ENCODE results near the gene ZDHHC12. TPM values are rescaled to one million over a fixed set of nuclear protein-coding genes. Genes with fewer than 3 reads are reported as not detected.

The ZDHHC12 gene
- total RNA-seq, 3 donors from 2014 or later = 33.0 to 89.5 (median 76.8) TPM

- intact Hi-C loops (cut with DNase I, micrococcal nuclease) = no loop called here
- no peak for TF ChIP-seq CTCF (IDR thresholded peaks at IDR 0.05)
- no peaks in the 10 kb centered on the region for H3K9me3 ChIP-seq
- peaks cover 14% of the 10 kb centered on the region for H3K4me1 ChIP-seq (ENCODE audit: low read depth)
- peak in 1 of 3 donors; percentile 40 for DNase-seq
- no peak for ATAC-seq
- peak overlapping the region; percentile 50 for H3K4me3 ChIP-seq
- H3K36me3 ChIP-seq (ENCODE audit: low read depth) = peaks cover 4% of the 10 kb centered on the region
Measured at GRCh38 chr9:128723352-128723865, 518 bp downstream of the ZDHHC12 start.

GRCh38 chr9:128722380-128723351 lies 1.3 kb downstream of the ZDHHC12 start:
- DNase-seq = no peak
- Histone ChIP-seq H3K4me1 (ENCODE audit: low read depth) (peaks cover 14% of the 10 kb centered on the region), H3K4me3 (no peak overlapping the region), H3K36me3 (ENCODE audit: low read depth) (peaks cover 4% of the 10 kb centered on the region), H3K9me3 (no peaks in the 10 kb centered on the region)
- intact Hi-C loops (cut with DNase I, micrococcal nuclease) = no loop called here
- no peak for ATAC-seq
- no peak for TF ChIP-seq CTCF (IDR thresholded peaks at IDR 0.05)

- Histone ChIP-seq H3K36me3 (ENCODE audit: low read depth) (peaks cover 4% of the 10 kb centered on the region), H3K9me3 (no peaks in the 10 kb centered on the region)
- ATAC-seq = no peak
Measured at GRCh38 chr9:128721487-128722010, 2.4 kb downstream of the ZDHHC12 start.

GRCh38 chr9:128720841-128721486 lies 3.0 kb downstream of the ZDHHC12 start:
- TF ChIP-seq CTCF (IDR thresholded peaks at IDR 0.05) = no peak
- Histone ChIP-seq H3K36me3 (ENCODE audit: low read depth) (peaks cover 4% of the 10 kb centered on the region), H3K4me1 (ENCODE audit: low read depth) (peaks cover 14% of the 10 kb centered on the region), H3K9me3 (no peaks in the 10 kb centered on the region), H3K4me3 (no peak overlapping the region)
- ATAC-seq (no peak), DNase-seq (no peak)
- intact Hi-C loops (cut with DNase I, micrococcal nuclease) = no loop called here

More at GRCh38 chr9:128721487-128722010, 2.4 kb downstream of the ZDHHC12 start:
- TF ChIP-seq CTCF (IDR thresholded peaks at IDR 0.05) = no peak
- Histone ChIP-seq H3K4me1 (ENCODE audit: low read depth) (peaks cover 14% of the 10 kb centered on the region), H3K4me3 (no peak overlapping the region)
- intact Hi-C loops (cut with DNase I, micrococcal nuclease) = no loop called here
- no peak for DNase-seq

GRCh38 chr9:128719919-128720605 lies 3.9 kb downstream of the ZDHHC12 start:
- Histone ChIP-seq H3K4me1 (ENCODE audit: low read depth) (peaks cover 12% of the 10 kb centered on the region), H3K4me3 (no peak overlapping the region), H3K9me3 (no peaks in the 10 kb centered on the region), H3K36me3 (ENCODE audit: low read depth) (peaks cover 4% of the 10 kb centered on the region)
- DNase-seq = peak in 1 of 3 donors; percentile 32
- intact Hi-C loops (cut with DNase I, micrococcal nuclease) = no loop called here
- no peak for ATAC-seq
- no peak for TF ChIP-seq CTCF (IDR thresholded peaks at IDR 0.05)
